Smooth muscle cell (in vitro differentiated cells): ENCODE results near the gene GFOD1. TPM values are rescaled to one million over a fixed set of nuclear protein-coding genes. Genes with fewer than 3 reads are reported as not detected.

Source experiments
- DNase-seq: peaks from one replicate; lab custom pipeline; 2025; ENCODE audit not compliant: unreplicated experiment; lab: John Stamatoyannopoulos, UW
- H2AFZ ChIP-seq: fragments of 200-600 bp; sonication (generic); 2 replicates; pipeline ENCODE4 v1.6.0; 2016; ENCODE audit warnings: antibody characterized with exemption, low read depth, mild to moderate bottlenecking
- H3F3A ChIP-seq: fragments of 200-600 bp; sonication (generic); 2 replicates; pipeline ENCODE4 v1.6.0; 2017; ENCODE audit warnings: antibody characterized with exemption, low read depth
- H3K27ac ChIP-seq: fragments of 200-600 bp; sonication (generic); 2 replicates; pipeline ENCODE4 v1.5.1; 2016; ENCODE audit warnings: low read depth, mild to moderate bottlenecking
- H3K27me3 ChIP-seq: fragments of 200-600 bp; sonication (generic); 2 replicates; pipeline ENCODE4 v1.6.1; 2016; ENCODE audit warnings: low read depth, mild to moderate bottlenecking
- H3K36me3 ChIP-seq: fragments of 200-600 bp; sonication (generic); 2 replicates; pipeline ENCODE4 v1.5.1; 2016; ENCODE audit warnings: low read depth
- H3K4me1 ChIP-seq: fragments of 200-600 bp; sonication (generic); 2 replicates; pipeline ENCODE4 v1.5.1; 2016; ENCODE audit warnings: low read depth
- H3K4me2 ChIP-seq: fragments of 200-600 bp; sonication (generic); 2 replicates; pipeline ENCODE4 v1.6.0; 2016; ENCODE audit warnings: mild to moderate bottlenecking
- H3K4me3 ChIP-seq: fragments of 200-600 bp; sonication (generic); 2 replicates; pipeline ENCODE4 v1.5.1; 2016; ENCODE audit warnings: mild to moderate bottlenecking
- H3K79me2 ChIP-seq: fragments of 200-600 bp; sonication (generic); 2 replicates; pipeline ENCODE4 v1.6.0; 2016; ENCODE audit warnings: low read depth, mild to moderate bottlenecking
- H3K9ac ChIP-seq: fragments of 200-600 bp; sonication (generic); 2 replicates; pipeline ENCODE4 v1.6.0; 2016; ENCODE audit warnings: low read depth
- H3K9me3 ChIP-seq: fragments of 200-600 bp; sonication (generic); replicated peaks from 2 replicates; pipeline ENCODE4 v1.5.1; 2016; ENCODE audit warnings: low read depth
- H4K20me1 ChIP-seq: fragments of 200-600 bp; sonication (generic); 2 replicates; pipeline ENCODE4 v1.6.0; 2016; ENCODE audit warnings: low read depth
- WGBS: methylation state at CpG from one replicate; pipeline ENCODE4 v1.1.7; 2016; ENCODE audit warnings: low lambda C conversion rate; 5-methylcytosine and 5-hydroxymethylcytosine counted together
- polyA plus RNA-seq: library from polyadenylated mRNA; unstranded; fragments of >200 nt; fragmentation: Nextera tagmentation; extraction: Ambion mirVana; gene quantifications from 2 replicates; pipeline ENCODE4 v1.2.1, GENCODE V29; 2016
- total RNA-seq: library from RNA; depleted of rRNA; stranded (reverse); fragments of >200 nt; gene quantifications from 2 replicates; pipeline ENCODE4 v1.2.3, GENCODE V29; 2014
- TF ChIP-seq, protein P1 (sequence below): fragments of 200-600 bp; sonication (generic); IDR thresholded peaks from 2 replicates; pipeline ENCODE4 v1.5.1; 2017; ENCODE audit warnings: borderline replicate concordance, mild to moderate bottlenecking, antibody characterized with exemption; ENCODE audit not compliant: insufficient read depth, poor library complexity, severe bottlenecking

Gene GFOD1
- total and polyA plus RNA-seq, 2 experiments from 2014 or later: 9.6 to 14.0 TPM

DNA sequence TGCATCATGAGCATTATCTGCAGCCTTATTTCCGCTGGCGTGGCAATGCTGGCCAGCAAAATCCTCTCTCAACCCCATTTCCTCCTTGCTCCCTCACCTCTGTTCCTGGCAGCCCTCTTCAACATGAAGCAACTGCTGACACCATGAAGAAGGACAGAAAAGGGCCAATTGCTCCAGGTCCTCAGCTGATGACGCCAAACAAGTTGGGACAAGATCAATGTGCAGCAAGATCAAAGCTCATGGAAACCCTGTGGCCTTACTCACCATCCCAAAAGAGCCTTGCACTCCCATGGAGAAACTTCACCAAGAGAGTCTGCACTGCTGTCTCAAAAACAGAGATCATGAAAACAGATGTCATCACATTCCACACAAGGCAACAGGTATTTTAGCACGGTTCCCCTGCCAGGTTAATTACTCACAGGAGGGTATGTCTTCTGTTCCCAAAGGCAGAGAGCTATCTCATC lies 7.4 kb downstream of the GFOD1 start:
- no peak for DNase-seq
- Histone ChIP-seq H3K27ac (peak overlapping the region; percentile 92), H3F3A (no peaks in the 10 kb centered on the region), H3K9ac (peak overlapping the region; percentile 70), H3K9me3 (no peaks in the 10 kb centered on the region), H3K4me3 (no peak overlapping the region), H2AFZ (no peak overlapping the region), H3K4me2 (no peak overlapping the region), H3K36me3 (no peaks in the 10 kb centered on the region), H3K79me2 (peaks cover 50% of the 10 kb centered on the region), H3K27me3 (no peaks in the 10 kb centered on the region), H3K4me1 (peaks cover 12% of the 10 kb centered on the region), H4K20me1 (peaks cover 2% of the 10 kb centered on the region)
- 66% methylated on average over 4 of the region's 4 CpGs for WGBS
- TF ChIP-seq, protein P1, sequence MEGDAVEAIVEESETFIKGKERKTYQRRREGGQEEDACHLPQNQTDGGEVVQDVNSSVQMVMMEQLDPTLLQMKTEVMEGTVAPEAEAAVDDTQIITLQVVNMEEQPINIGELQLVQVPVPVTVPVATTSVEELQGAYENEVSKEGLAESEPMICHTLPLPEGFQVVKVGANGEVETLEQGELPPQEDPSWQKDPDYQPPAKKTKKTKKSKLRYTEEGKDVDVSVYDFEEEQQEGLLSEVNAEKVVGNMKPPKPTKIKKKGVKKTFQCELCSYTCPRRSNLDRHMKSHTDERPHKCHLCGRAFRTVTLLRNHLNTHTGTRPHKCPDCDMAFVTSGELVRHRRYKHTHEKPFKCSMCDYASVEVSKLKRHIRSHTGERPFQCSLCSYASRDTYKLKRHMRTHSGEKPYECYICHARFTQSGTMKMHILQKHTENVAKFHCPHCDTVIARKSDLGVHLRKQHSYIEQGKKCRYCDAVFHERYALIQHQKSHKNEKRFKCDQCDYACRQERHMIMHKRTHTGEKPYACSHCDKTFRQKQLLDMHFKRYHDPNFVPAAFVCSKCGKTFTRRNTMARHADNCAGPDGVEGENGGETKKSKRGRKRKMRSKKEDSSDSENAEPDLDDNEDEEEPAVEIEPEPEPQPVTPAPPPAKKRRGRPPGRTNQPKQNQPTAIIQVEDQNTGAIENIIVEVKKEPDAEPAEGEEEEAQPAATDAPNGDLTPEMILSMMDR: no peak

DNA sequence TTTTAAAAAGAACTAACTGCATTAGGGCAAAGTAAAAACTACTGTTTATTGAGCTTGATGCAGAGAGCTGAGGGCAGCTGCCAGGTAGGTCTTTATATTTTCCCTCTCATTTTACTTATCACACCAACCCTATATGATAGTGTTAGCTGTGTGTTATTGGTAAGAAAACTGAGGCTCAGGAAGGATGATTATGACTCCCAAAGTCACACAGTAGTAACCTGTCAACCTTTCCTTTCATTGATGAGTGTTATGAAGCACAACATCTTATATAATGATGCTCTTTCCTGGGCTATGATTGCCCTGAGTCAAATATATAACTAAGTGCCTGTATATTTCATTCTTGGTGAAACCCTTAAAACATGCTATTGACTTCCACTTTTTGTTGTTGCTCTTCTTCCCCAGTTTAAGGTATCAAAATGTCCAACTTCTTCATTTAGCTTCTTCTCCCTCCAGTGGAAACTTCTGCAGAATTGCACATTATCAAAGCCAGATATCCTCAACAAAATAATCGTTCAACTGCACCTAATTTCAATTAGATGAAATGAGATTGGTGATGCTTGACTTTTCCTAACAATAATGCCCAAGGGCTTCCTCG lies 8.1 kb downstream of the GFOD1 start:
- Histone ChIP-seq H3K9me3 (no peaks in the 10 kb centered on the region), H3K27me3 (no peaks in the 10 kb centered on the region), H3F3A (no peaks in the 10 kb centered on the region), H3K4me2 (no peak overlapping the region), H2AFZ (no peak overlapping the region), H3K27ac (peak overlapping the region; percentile 92), H3K4me1 (peaks cover 5% of the 10 kb centered on the region), H4K20me1 (peaks cover under 1% of the 10 kb centered on the region), H3K36me3 (no peaks in the 10 kb centered on the region), H3K79me2 (peaks cover 50% of the 10 kb centered on the region), H3K4me3 (no peak overlapping the region), H3K9ac (no peak overlapping the region)
- WGBS: 94% methylated on average over 2 of the region's 2 CpGs
- no peak for DNase-seq
- TF ChIP-seq, protein P1: no peak

DNA sequence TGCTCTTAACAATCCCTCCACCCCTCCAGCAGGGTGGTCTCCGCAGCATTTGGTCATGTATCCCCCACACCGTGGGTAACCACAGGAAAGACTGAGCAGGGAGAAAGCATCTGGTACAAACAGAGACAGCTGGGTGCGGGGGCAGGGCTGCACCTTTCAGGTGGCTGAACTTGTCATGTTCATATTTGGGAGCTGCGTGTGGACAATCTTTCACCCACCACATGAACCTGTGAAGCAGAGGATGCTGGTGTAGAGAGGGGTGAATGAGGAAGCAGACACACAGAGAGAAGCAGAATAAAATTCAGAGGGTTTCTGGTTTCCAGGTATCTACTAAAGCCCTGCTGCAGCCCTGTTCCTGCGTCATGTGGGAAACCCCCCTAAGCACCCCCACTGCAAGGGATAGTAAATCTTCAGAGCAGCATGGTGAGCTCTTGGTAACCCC lies 8.9 kb downstream of the GFOD1 start:
- H3K9ac ChIP-seq: no peak overlapping the region
- peak overlapping the region; percentile 9 for H3K27ac ChIP-seq
- TF ChIP-seq, protein P1: no peak
- H4K20me1 ChIP-seq: no peaks in the 10 kb centered on the region
- no peak overlapping the region for H3K4me2 ChIP-seq
- H3K4me3 ChIP-seq: no peak overlapping the region
- H3K79me2 ChIP-seq: peaks cover 50% of the 10 kb centered on the region
- WGBS: 95% methylated on average over 5 of the region's 5 CpGs
- no peaks in the 10 kb centered on the region for H3K36me3 ChIP-seq
- no peaks in the 10 kb centered on the region for H3K27me3 ChIP-seq
- H2AFZ ChIP-seq: no peak overlapping the region
- H3K9me3 ChIP-seq: no peaks in the 10 kb centered on the region
- no peaks in the 10 kb centered on the region for H3K4me1 ChIP-seq
- DNase-seq: no peak
- H3F3A ChIP-seq: no peaks in the 10 kb centered on the region

DNA sequence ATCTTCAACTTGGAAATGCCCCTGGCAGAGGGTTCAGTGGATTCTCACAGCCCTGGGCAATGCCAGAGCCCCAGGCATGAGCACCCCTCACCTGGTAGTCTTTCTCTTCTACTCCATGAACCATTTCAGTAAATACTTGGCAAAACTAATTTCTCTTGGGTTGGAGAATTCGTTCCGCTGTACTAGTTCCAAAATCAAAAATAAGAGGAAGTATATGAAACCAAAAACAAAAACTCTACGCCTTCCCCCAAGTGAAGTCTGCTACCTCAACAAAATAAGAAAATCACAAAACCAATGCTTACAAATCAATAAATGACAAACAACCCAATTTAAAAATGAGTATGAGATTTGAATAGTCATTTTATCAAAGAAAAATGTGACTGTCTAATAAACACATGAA lies 12.6 kb downstream of the GFOD1 start:
- no peak for DNase-seq
- WGBS: 98% methylated on average over 3 of the region's 3 CpGs
- H3K27ac ChIP-seq: peak overlapping the region; percentile 57

More for the DNA sequence above, 12.6 kb downstream of the GFOD1 start:
- Histone ChIP-seq H3K9ac (no peak overlapping the region), H3K27me3 (no peaks in the 10 kb centered on the region), H2AFZ (no peak overlapping the region), H3K4me2 (no peak overlapping the region), H4K20me1 (no peaks in the 10 kb centered on the region), H3F3A (no peaks in the 10 kb centered on the region), H3K4me3 (no peak overlapping the region), H3K4me1 (no peaks in the 10 kb centered on the region), H3K79me2 (peaks cover 52% of the 10 kb centered on the region), H3K36me3 (no peaks in the 10 kb centered on the region), H3K9me3 (no peaks in the 10 kb centered on the region)
- TF ChIP-seq, protein P1: no peak
